ENCODE data around the gene SYNGR1.

Gene SYNGR1

DNA sequence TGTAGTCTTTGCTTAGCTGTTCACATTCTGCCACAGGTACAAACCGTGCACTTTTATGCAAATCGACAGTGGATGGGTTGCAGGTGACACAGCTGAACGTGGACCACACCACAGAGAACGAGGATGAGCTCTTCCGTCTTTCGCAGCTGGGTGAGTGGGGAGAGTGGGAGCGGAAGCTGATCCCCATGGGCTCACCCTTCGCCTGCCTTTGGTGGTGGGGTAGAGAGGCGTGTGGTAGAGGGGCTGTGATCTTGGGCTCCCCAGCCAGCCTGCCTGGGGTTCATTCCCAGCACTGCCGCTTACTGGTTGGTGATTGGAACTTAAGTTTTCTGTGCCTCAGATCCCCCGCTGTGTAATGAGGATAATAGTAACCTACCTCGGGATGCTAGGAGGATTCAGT lies 68.9 kb downstream of the SYNGR1 start:
- TF ChIP-seq, protein P1, sequence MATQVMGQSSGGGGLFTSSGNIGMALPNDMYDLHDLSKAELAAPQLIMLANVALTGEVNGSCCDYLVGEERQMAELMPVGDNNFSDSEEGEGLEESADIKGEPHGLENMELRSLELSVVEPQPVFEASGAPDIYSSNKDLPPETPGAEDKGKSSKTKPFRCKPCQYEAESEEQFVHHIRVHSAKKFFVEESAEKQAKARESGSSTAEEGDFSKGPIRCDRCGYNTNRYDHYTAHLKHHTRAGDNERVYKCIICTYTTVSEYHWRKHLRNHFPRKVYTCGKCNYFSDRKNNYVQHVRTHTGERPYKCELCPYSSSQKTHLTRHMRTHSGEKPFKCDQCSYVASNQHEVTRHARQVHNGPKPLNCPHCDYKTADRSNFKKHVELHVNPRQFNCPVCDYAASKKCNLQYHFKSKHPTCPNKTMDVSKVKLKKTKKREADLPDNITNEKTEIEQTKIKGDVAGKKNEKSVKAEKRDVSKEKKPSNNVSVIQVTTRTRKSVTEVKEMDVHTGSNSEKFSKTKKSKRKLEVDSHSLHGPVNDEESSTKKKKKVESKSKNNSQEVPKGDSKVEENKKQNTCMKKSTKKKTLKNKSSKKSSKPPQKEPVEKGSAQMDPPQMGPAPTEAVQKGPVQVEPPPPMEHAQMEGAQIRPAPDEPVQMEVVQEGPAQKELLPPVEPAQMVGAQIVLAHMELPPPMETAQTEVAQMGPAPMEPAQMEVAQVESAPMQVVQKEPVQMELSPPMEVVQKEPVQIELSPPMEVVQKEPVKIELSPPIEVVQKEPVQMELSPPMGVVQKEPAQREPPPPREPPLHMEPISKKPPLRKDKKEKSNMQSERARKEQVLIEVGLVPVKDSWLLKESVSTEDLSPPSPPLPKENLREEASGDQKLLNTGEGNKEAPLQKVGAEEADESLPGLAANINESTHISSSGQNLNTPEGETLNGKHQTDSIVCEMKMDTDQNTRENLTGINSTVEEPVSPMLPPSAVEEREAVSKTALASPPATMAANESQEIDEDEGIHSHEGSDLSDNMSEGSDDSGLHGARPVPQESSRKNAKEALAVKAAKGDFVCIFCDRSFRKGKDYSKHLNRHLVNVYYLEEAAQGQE (IDR thresholded peaks at IDR 0.05; ENCODE audit: low read depth) = no peak
- TF ChIP-seq NFIC (IDR thresholded peaks at IDR 0.05) (no peak), TEAD4 (IDR thresholded peaks at IDR 0.05) (no peak), TAF1 (IDR thresholded peaks at IDR 0.05; ENCODE audit: low read depth) (no peak), CEBPB (IDR thresholded peaks at IDR 0.05) (no peak), FOXM1 (IDR thresholded peaks at IDR 0.05; ENCODE audit: borderline replicate concordance, low read depth) (no peak), CREB1 (IDR thresholded peaks at IDR 0.05; ENCODE audit: low read depth) (no peak), YY1 (IDR thresholded peaks at IDR 0.05; ENCODE audit: low read depth) (no peak), RAD21 (IDR thresholded peaks at IDR 0.05; ENCODE audit: low read depth) (no peak), TCF12 (IDR thresholded peaks at IDR 0.05; ENCODE audit: low read depth) (no peak), EP300 (IDR thresholded peaks at IDR 0.05; ENCODE audit: borderline replicate concordance) (no peak), EGR1 (IDR thresholded peaks at IDR 0.05) (no peak)
- TF ChIP-seq, protein P2, sequence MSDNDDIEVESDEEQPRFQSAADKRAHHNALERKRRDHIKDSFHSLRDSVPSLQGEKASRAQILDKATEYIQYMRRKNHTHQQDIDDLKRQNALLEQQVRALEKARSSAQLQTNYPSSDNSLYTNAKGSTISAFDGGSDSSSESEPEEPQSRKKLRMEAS (IDR thresholded peaks at IDR 0.05) = no peak
- TF ChIP-seq, protein P3, sequence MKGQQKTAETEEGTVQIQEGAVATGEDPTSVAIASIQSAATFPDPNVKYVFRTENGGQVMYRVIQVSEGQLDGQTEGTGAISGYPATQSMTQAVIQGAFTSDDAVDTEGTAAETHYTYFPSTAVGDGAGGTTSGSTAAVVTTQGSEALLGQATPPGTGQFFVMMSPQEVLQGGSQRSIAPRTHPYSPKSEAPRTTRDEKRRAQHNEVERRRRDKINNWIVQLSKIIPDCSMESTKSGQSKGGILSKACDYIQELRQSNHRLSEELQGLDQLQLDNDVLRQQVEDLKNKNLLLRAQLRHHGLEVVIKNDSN (IDR thresholded peaks at IDR 0.05) = no peak

DNA sequence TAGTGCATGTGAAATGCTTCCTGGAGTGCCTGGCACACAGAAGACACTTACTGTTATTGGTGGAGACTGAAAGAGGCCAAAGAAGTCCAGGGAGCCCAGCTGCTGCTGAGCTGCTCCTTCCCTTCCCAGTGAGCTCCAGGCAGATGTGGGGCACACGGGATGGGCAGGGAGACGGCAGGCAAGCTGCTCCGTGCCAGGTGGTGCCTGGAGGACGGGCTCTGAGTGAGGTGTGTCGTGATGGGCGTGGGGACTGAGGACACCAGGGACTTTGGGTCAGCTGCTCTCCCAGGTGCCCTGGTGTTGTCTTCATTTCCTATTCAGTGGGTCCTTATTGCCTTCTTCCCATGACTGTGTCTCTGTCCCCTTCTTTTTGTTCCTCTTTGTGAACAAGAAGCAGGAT lies 69.3 kb downstream of the SYNGR1 start:
- TF ChIP-seq TCF12 (IDR thresholded peaks at IDR 0.05; ENCODE audit: low read depth) (no peak), CEBPB (IDR thresholded peaks at IDR 0.05) (no peak)

DNA sequence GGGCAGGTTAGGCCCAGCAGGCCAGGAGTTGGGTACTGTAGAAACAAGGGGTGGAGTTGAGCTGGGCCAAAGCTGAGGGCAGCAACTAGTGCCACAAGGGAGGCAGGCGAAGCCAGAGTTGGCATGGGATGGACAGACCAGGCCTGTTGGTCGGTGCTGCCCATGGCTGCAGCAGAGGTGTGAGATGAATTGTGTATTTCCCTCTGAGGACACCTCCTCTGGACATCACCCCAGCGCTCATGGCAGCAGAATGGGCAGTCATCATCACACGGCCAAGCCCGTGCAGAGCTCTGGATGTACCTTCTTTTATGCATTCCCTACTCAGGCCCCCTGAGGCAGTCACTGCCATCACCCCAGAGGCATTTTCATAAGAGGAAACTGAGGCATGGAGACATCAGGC lies 70.1 kb downstream of the SYNGR1 start:
- TF ChIP-seq FOXM1 (IDR thresholded peaks at IDR 0.05; ENCODE audit: borderline replicate concordance, low read depth) (no peak), TAF1 (IDR thresholded peaks at IDR 0.05; ENCODE audit: low read depth) (no peak), ZBTB7A (IDR thresholded peaks at IDR 0.05; ENCODE audit: low read depth) (no peak), CREB1 (IDR thresholded peaks at IDR 0.05; ENCODE audit: low read depth) (no peak), TEAD4 (IDR thresholded peaks at IDR 0.05) (no peak), YY1 (IDR thresholded peaks at IDR 0.05; ENCODE audit: low read depth) (no peak), EP300 (IDR thresholded peaks at IDR 0.05; ENCODE audit: borderline replicate concordance) (no peak), NFIC (IDR thresholded peaks at IDR 0.05) (no peak), EGR1 (IDR thresholded peaks at IDR 0.05) (no peak), CEBPB (IDR thresholded peaks at IDR 0.05) (no peak), TCF12 (IDR thresholded peaks at IDR 0.05; ENCODE audit: low read depth) (no peak), RAD21 (IDR thresholded peaks at IDR 0.05; ENCODE audit: low read depth) (no peak)
- TF ChIP-seq, protein P1 (IDR thresholded peaks at IDR 0.05; ENCODE audit: low read depth) = no peak
- TF ChIP-seq, protein P2 (IDR thresholded peaks at IDR 0.05) = no peak
- TF ChIP-seq, protein P3 (IDR thresholded peaks at IDR 0.05) = no peak

DNA sequence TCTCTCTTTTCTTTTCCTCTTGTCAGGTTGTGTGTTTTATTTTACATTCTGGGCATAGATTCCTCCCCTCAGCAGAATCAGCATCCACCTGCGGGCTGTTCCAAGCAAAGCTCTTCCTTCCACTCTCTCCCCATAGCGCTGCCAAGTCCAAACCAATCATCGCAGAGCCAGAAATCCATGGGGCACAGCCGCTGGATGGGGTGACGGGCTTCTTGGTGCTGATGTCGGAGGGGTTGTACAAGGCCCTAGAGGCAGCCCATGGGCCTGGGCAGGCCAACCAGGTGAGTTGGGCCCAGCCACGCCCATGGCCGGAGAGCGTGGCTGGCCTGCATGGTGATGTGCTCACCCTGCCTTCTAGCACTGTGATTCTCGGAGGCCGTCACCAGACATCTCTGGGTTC lies 71.9 kb downstream of the SYNGR1 start:
- TF ChIP-seq TCF12 (IDR thresholded peaks at IDR 0.05; ENCODE audit: low read depth) = no peak
- TF ChIP-seq YY1 (IDR thresholded peaks at IDR 0.05; ENCODE audit: low read depth) = no peak
- TF ChIP-seq, protein P1 (IDR thresholded peaks at IDR 0.05; ENCODE audit: low read depth) = no peak
- TF ChIP-seq FOXM1 (IDR thresholded peaks at IDR 0.05; ENCODE audit: borderline replicate concordance, low read depth) = no peak
- TF ChIP-seq ZBTB7A (IDR thresholded peaks at IDR 0.05; ENCODE audit: low read depth) = no peak
- TF ChIP-seq RAD21 (IDR thresholded peaks at IDR 0.05; ENCODE audit: low read depth) = no peak
- TF ChIP-seq TAF1 (IDR thresholded peaks at IDR 0.05; ENCODE audit: low read depth) = no peak
- no peak for TF ChIP-seq CREB1 (IDR thresholded peaks at IDR 0.05; ENCODE audit: low read depth)
- TF ChIP-seq EP300 (IDR thresholded peaks at IDR 0.05; ENCODE audit: borderline replicate concordance) = no peak
- TF ChIP-seq, protein P2 (IDR thresholded peaks at IDR 0.05) = no peak
- TF ChIP-seq, protein P3 (IDR thresholded peaks at IDR 0.05) = no peak
- no peak for TF ChIP-seq EGR1 (IDR thresholded peaks at IDR 0.05)
- no peak for TF ChIP-seq NFIC (IDR thresholded peaks at IDR 0.05)
